ENCODE results near the gene CCDC73.

DNA sequence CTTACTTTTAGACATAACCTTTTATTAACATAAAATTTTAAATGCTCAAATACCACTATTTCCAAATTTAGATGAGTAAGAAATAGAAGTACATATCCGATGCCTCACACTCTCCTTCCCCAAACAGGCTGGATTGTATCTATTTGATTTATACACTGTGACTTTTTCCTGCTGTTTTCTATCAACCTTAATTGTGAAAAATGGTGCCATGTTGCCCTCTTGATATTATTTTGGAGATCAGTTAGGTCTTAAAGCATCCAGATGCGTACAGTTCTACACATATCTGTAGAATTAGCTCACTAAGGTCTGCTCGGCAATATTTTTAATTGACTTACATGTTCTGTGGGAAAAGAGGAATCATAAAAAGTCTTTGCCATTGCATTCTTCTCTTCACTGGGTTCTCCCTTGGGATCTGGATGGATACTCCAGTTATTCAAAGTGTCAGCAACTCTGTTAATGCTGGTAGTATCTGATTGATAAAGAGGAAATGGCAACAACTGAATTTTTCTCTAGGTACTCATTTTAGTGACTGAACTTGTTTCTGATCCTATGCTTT lies 183.6 kb downstream of the CCDC73 start:
- TF ChIP-seq, protein P1, sequence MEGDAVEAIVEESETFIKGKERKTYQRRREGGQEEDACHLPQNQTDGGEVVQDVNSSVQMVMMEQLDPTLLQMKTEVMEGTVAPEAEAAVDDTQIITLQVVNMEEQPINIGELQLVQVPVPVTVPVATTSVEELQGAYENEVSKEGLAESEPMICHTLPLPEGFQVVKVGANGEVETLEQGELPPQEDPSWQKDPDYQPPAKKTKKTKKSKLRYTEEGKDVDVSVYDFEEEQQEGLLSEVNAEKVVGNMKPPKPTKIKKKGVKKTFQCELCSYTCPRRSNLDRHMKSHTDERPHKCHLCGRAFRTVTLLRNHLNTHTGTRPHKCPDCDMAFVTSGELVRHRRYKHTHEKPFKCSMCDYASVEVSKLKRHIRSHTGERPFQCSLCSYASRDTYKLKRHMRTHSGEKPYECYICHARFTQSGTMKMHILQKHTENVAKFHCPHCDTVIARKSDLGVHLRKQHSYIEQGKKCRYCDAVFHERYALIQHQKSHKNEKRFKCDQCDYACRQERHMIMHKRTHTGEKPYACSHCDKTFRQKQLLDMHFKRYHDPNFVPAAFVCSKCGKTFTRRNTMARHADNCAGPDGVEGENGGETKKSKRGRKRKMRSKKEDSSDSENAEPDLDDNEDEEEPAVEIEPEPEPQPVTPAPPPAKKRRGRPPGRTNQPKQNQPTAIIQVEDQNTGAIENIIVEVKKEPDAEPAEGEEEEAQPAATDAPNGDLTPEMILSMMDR (IDR thresholded peaks at IDR 0.05; ENCODE audit: low read depth, low read length, missing input control): no peak
- TF ChIP-seq SP1 (IDR thresholded peaks at IDR 0.05): no peak
- TF ChIP-seq, protein P2, sequence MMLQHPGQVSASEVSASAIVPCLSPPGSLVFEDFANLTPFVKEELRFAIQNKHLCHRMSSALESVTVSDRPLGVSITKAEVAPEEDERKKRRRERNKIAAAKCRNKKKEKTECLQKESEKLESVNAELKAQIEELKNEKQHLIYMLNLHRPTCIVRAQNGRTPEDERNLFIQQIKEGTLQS (IDR thresholded peaks at IDR 0.05): no peak
- no peak for TF ChIP-seq REST (IDR thresholded peaks at IDR 0.05)
- TF ChIP-seq GABPA (IDR thresholded peaks at IDR 0.05 in 1 of 2, conservative IDR thresholded peaks at IDR 0.05 in 1 of 2): no peak
- TF ChIP-seq EGR1 (IDR thresholded peaks at IDR 0.05; ENCODE audit: low read depth in 2 of 2): no peak
